GM23248 (cell line): ENCODE measurements around the gene TMEM202. TPM values are rescaled to one million over a fixed set of nuclear protein-coding genes. Genes with fewer than 3 reads are reported as not detected.

Experiments used
- DNase-seq: peaks from one replicate; pipeline ENCODE4 v3.0.0-alpha.2; 2015
- H2AFZ ChIP-seq: fragments of 200-600 bp; sonication (generic); 2 replicates; pipeline ENCODE4 v1.6.1; 2016; ENCODE audit warnings: antibody characterized with exemption
- H3F3A ChIP-seq: fragments of 200-600 bp; sonication (generic); 2 replicates; pipeline ENCODE4 v1.6.1; 2016; ENCODE audit warnings: mild to moderate bottlenecking, antibody characterized with exemption, mixed run types; ENCODE audit not compliant: insufficient read depth
- H3K27ac ChIP-seq: fragments of 200-600 bp; sonication (generic); 2 replicates; pipeline ENCODE4 v1.5.1; 2016; ENCODE audit warnings: mild to moderate bottlenecking
- H3K27me3 ChIP-seq: fragments of 200-600 bp; sonication (generic); replicated peaks from 2 replicates; pipeline ENCODE4 v1.6.1; 2016; ENCODE audit warnings: mild to moderate bottlenecking; ENCODE audit not compliant: insufficient read depth
- H3K36me3 ChIP-seq: fragments of 200-600 bp; sonication (generic); 2 replicates; pipeline ENCODE4 v1.6.1; 2016; ENCODE audit warnings: low read depth, mild to moderate bottlenecking
- H3K4me1 ChIP-seq: fragments of 200-600 bp; sonication (generic); 2 replicates; pipeline ENCODE4 v1.6.1; 2016; ENCODE audit warnings: mild to moderate bottlenecking; ENCODE audit not compliant: insufficient read depth
- H3K4me2 ChIP-seq: fragments of 200-600 bp; sonication (generic); one replicate; pipeline ENCODE4 v1.6.1; 2016; ENCODE audit warnings: mild to moderate bottlenecking; ENCODE audit not compliant: unreplicated experiment
- H3K4me3 ChIP-seq: fragments of 200-600 bp; sonication (generic); 2 replicates; pipeline ENCODE4 v1.5.1; 2016; ENCODE audit warnings: mild to moderate bottlenecking
- H3K79me2 ChIP-seq: fragments of 200-600 bp; sonication (generic); 2 replicates; pipeline ENCODE4 v1.6.1; 2016; ENCODE audit warnings: mild to moderate bottlenecking; ENCODE audit not compliant: insufficient read depth
- H3K9ac ChIP-seq: fragments of 200-600 bp; sonication (generic); 2 replicates; pipeline ENCODE4 v1.6.1; 2016; ENCODE audit warnings: mild to moderate bottlenecking
- H3K9me2 ChIP-seq: fragments of 200-600 bp; sonication (generic); 2 replicates; pipeline ENCODE4 v1.6.1; 2016; ENCODE audit warnings: mixed run types, mild to moderate bottlenecking, moderate library complexity; ENCODE audit not compliant: insufficient read depth
- H3K9me3 ChIP-seq: fragments of 200-600 bp; sonication (generic); one replicate; pipeline ENCODE4 v1.6.1; 2017; ENCODE audit warnings: low read depth
- H4K20me1 ChIP-seq: fragments of 200-600 bp; sonication (generic); 2 replicates; pipeline ENCODE4 v1.6.0; 2016; ENCODE audit not compliant: insufficient read depth
- EZH2 ChIP-seq: fragments of 200-600 bp; sonication (generic); IDR thresholded peaks from 2 replicates; pipeline ENCODE4 v1.6.1; 2018; ENCODE audit warnings: antibody characterized with exemption, mild to moderate bottlenecking; ENCODE audit not compliant: insufficient read depth, poor library complexity, severe bottlenecking
- EZH2phosphoT487 ChIP-seq: fragments of 200-600 bp; sonication (generic); IDR thresholded peaks from 2 replicates; pipeline ENCODE4 v1.6.1; 2018; ENCODE audit warnings: antibody characterized with exemption, moderate library complexity, mild to moderate bottlenecking, low read depth; ENCODE audit not compliant: insufficient read depth
- WGBS, 2 experiments: methylation state at CpG; one replicate each; pipeline ENCODE4 v1.1.6; 2015 to 2017; ENCODE audit warnings: low lambda C conversion rate in 2 of 2, low coverage in 1 of 2; ENCODE audit errors: missing lambda C conversion rate in 2 of 2; 5-methylcytosine and 5-hydroxymethylcytosine counted together
- in situ Hi-C: fragments of 300-500 bp; cut with MboI; formaldehyde crosslinking; loops from 2 replicates; pipeline ENCODE4 v1.15.0; 2020
- polyA plus RNA-seq: library from polyadenylated mRNA; unstranded; fragments of >200 nt; fragmentation: Nextera tagmentation; extraction: Ambion mirVana; gene quantifications from 2 replicates; pipeline ENCODE4 v1.2.1, GENCODE V29; 2016
- total RNA-seq: library from RNA; depleted of rRNA; stranded (reverse); fragments of >200 nt; shearing (Covaris generic); gene quantifications from 2 replicates; pipeline ENCODE4 v1.2.3, GENCODE V29; 2014; rRNA removed

TMEM202 gene
- total and polyA plus RNA-seq, 2 experiments from 2014 or later = not detected

DNA sequence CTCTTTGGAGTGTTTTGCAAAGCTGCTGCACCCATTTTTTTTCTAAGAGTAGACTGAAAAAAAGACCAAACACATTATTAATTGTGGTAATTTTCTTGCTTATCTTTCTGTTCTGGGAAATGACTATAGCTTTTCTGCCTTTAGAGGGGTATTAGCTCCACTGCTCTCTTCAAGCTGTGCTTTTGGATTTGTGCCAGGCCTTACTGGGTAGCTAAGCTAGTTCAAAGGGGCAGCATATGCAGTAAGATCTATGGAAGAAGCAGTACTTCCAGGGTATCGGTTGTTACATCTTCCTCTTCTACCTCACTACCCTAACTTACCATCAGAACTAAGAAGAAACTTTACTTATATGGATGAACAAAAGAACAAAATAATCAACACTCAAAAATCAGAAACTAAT, 47.3 kb downstream of the TMEM202 start:
- no peaks in the 10 kb centered on the region for H4K20me1 ChIP-seq
- DNase-seq = no peak
- H3K36me3 ChIP-seq = no peaks in the 10 kb centered on the region
- no peak for TF ChIP-seq EZH2phosphoT487
- TF ChIP-seq EZH2 = no peak
- no peaks in the 10 kb centered on the region for H3K27me3 ChIP-seq
- no peak overlapping the region for H2AFZ ChIP-seq
- in situ Hi-C loops = no loop called here
- H3K4me3 ChIP-seq = no peak overlapping the region
- H3K27ac ChIP-seq = no peak overlapping the region
- no peaks in the 10 kb centered on the region for H3K79me2 ChIP-seq
- H3K9me3 ChIP-seq = no peaks in the 10 kb centered on the region
- no peak overlapping the region for H3K4me2 ChIP-seq
- no peaks in the 10 kb centered on the region for H3K4me1 ChIP-seq
- H3K9ac ChIP-seq = no peak overlapping the region
- no peaks in the 10 kb centered on the region for H3K9me2 ChIP-seq
- no peaks in the 10 kb centered on the region for H3F3A ChIP-seq
- WGBS, 2 experiments = 75 to 82% methylated on average over 1 of the region's 1 CpG

DNA sequence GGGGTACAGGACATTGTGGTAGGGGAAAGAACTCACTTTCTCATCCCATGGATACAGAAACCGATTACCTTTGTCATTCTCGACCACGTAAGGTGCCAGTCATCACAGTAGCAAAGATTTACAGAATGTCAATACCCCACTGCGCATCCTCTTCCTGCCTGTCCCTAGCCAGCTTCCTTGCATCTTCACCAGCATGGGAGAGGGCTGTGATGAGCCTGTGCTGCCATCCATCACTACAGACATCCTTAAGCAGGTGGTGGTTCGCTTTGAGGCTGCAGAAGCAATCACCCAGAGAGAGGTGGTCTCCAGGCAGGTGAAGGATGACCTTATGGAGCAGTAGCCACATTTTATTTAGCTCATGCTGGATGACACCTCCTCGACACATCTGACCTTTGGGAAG, 52.7 kb downstream of the TMEM202 start:
- no peaks in the 10 kb centered on the region for H3F3A ChIP-seq
- WGBS, 2 experiments = 55 to 57% methylated on average over 6 of the region's 6 CpGs
- no peak overlapping the region for H3K4me3 ChIP-seq
- no peak overlapping the region for H3K27ac ChIP-seq
- H3K9me2 ChIP-seq = no peaks in the 10 kb centered on the region
- in situ Hi-C loops = no loop called here
- no peaks in the 10 kb centered on the region for H3K36me3 ChIP-seq
- no peak for TF ChIP-seq EZH2
- no peak for TF ChIP-seq EZH2phosphoT487
- H4K20me1 ChIP-seq = no peaks in the 10 kb centered on the region
- H3K27me3 ChIP-seq = no peaks in the 10 kb centered on the region
- no peaks in the 10 kb centered on the region for H3K79me2 ChIP-seq
- H3K4me2 ChIP-seq = no peak overlapping the region
- H3K4me1 ChIP-seq = no peaks in the 10 kb centered on the region
- no peak overlapping the region for H2AFZ ChIP-seq
- no peak overlapping the region for H3K9ac ChIP-seq
- no peaks in the 10 kb centered on the region for H3K9me3 ChIP-seq
- DNase-seq = no peak

- no peaks in the 10 kb centered on the region for H3K9me3 ChIP-seq
- in situ Hi-C loops = no loop called here
- DNase-seq = no peak
- no peaks in the 10 kb centered on the region for H3F3A ChIP-seq
- H3K27ac ChIP-seq = no peak overlapping the region
- H4K20me1 ChIP-seq = no peaks in the 10 kb centered on the region
- H2AFZ ChIP-seq = no peak overlapping the region
- no peaks in the 10 kb centered on the region for H3K4me1 ChIP-seq
- WGBS, 2 experiments = 61 to 63% methylated on average over 9 of the region's 9 CpGs
- H3K27me3 ChIP-seq = no peaks in the 10 kb centered on the region
- TF ChIP-seq EZH2 = no peak
- no peak for TF ChIP-seq EZH2phosphoT487
- H3K9ac ChIP-seq = no peak overlapping the region
- no peak overlapping the region for H3K4me2 ChIP-seq
- no peaks in the 10 kb centered on the region for H3K79me2 ChIP-seq
- H3K9me2 ChIP-seq = no peaks in the 10 kb centered on the region
- no peaks in the 10 kb centered on the region for H3K36me3 ChIP-seq
- no peak overlapping the region for H3K4me3 ChIP-seq
Measured at GRCh38 chr15:72451224-72451623, 53.1 kb downstream of the TMEM202 start.

DNA sequence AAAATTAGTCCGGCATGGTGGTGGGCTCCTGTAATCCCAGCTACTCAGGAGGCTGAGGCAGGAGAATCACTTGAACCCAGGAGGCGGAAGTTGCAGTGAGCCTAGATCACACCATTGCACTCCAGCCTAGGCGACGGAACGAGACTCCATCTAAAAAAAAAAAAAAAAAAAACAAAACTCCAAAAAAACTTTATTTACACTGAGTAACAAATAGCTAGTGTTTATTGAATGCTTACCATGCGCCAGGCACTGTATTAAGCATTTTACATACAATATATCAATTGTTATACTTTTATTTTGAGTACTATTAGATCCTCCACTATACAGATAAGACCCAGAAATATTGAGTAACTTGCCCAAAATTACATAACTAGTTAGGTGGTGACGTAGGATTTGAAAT, 58.6 kb downstream of the TMEM202 start:
- H4K20me1 ChIP-seq = no peaks in the 10 kb centered on the region

More for the DNA sequence above, 58.6 kb downstream of the TMEM202 start:
- H3K9me3 ChIP-seq = no peaks in the 10 kb centered on the region
- no peaks in the 10 kb centered on the region for H3F3A ChIP-seq
- no peak overlapping the region for H3K4me3 ChIP-seq
- no peak overlapping the region for H3K4me2 ChIP-seq
- no peak overlapping the region for H2AFZ ChIP-seq
- H3K9ac ChIP-seq = no peak overlapping the region
- DNase-seq = no peak
- H3K79me2 ChIP-seq = no peaks in the 10 kb centered on the region
- H3K27ac ChIP-seq = no peak overlapping the region
- no peaks in the 10 kb centered on the region for H3K36me3 ChIP-seq
- H3K4me1 ChIP-seq = no peaks in the 10 kb centered on the region
- H3K27me3 ChIP-seq = no peaks in the 10 kb centered on the region
- H3K9me2 ChIP-seq = no peaks in the 10 kb centered on the region
- in situ Hi-C loops = no loop called here
- TF ChIP-seq EZH2phosphoT487 (no peak), EZH2 (no peak)
- 80 to 85% methylated on average over 7 of the region's 7 CpGs for WGBS, 2 experiments

Other genes with a start within 250 kb of the TMEM202 start
- not detected in 2 replicates for gene GRAMD2A, start 200.5 kb upstream of the TMEM202 start, total RNA-seq
- not detected in 2 replicates for gene GRAMD2A, start 200.5 kb upstream of the TMEM202 start, polyA plus RNA-seq
- 2,534 and 2,557 TPM in 2 replicates for gene PKM, start 167.1 kb upstream of the TMEM202 start, total RNA-seq
- gene PKM, start 167.1 kb upstream of the TMEM202 start, polyA plus RNA-seq = 2,427 and 2,525 TPM in 2 replicates
- gene PARP6, start 125.8 kb upstream of the TMEM202 start, total RNA-seq = 24.7 and 29.7 TPM in 2 replicates
- gene PARP6, start 125.8 kb upstream of the TMEM202 start, polyA plus RNA-seq = 27.5 and 36.0 TPM in 2 replicates
- gene CELF6, start 78.1 kb upstream of the TMEM202 start, total RNA-seq = 0.22 and 1.0 TPM in 2 replicates
- 0.08 TPM in 1 of 2 replicates, not detected in the other for gene CELF6, start 78.1 kb upstream of the TMEM202 start, polyA plus RNA-seq
- 127 and 162 TPM in 2 replicates for gene HEXA, start 22.3 kb upstream of the TMEM202 start, total RNA-seq
- gene HEXA, start 22.3 kb upstream of the TMEM202 start, polyA plus RNA-seq = 190 and 195 TPM in 2 replicates
- gene ARIH1, start 76.0 kb downstream of the TMEM202 start, total RNA-seq = 24.5 and 42.1 TPM in 2 replicates
- 29.5 and 31.1 TPM in 2 replicates for gene ARIH1, start 76.0 kb downstream of the TMEM202 start, polyA plus RNA-seq